Activated gamma-delta T cell (primary cell): ENCODE results near the gene TCOF1.

Source experiments
- DNase-seq: peaks from one replicate; lab custom pipeline; 2025; lab: John Stamatoyannopoulos, UW

Gene TCOF1

GRCh38 chr5:150389531-150390266 is 32.2 kb downstream of the TCOF1 start:
- DNase-seq = no peak

GRCh38 chr5:150391064-150391834 is 33.8 kb downstream of the TCOF1 start:
- no peak for DNase-seq

- no peak for DNase-seq
These were observed 34.5 kb downstream of the TCOF1 start for GRCh38 chr5:150391986-150392385.

- no peak for DNase-seq
These were observed 35.2 kb downstream of the TCOF1 start for GRCh38 chr5:150392680-150393079.

DNA sequence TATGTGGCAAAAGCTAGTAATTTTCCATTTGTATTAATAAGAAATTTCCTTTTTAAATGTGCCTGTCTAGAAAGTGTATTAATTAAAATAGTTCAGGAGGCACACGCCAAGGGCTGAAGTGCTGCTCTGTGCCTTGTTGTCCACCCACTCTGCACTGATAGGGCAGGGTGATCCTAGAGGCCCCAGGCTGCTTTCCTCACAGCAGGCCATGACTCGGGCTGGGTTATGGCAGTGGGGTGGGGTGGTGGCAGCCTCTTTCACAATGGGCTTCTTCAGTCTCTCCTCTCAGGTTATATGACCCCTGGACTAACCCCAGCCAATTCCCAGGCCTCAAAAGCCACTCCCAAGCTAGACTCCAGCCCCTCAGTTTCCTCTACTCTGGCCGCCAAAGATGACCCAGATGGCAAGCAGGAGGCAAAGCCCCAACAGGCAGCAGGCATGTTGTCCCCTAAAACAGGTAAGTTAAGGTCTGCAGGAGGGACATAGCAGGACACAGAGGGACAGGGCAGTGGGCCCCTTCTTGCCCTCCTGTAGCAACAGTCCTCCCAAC is 35.7 kb downstream of the TCOF1 start:
- DNase-seq = no peak

DNA sequence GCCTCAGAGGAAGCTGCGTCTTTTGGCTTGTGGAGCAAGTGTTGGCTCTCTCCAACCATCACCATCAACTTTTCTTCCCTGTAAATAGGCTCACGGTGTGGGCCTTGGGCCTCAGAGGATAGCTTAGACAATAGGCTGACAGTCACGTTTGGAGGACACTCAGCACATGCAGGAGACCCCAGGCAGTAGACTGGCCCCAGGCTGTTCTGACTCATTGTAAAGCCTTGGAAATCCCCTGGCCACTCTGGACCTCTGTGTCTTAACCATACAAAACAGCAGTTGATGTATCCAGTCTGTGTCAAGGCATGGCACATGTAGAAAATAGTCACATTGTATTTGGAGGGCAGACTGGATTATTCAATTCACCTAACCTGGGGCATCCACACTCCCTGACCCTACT is 36.6 kb downstream of the TCOF1 start:
- no peak for DNase-seq

- DNase-seq = no peak
These were observed 37.6 kb downstream of the TCOF1 start for GRCh38 chr5:150394912-150395687.

DNA sequence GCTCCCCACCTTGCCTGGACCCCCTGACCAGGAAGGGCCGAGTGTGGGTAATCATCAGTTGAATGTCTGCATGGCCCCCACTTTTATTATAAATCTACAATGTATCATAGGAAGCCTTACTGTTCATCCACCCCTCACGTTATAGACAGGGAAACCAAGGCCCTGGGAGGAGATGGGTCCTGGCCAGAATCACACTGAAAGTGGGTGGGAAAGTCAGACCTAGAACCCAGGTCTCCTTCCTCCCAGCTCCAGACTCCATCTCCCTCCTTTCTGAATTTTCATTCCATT is 38.1 kb downstream of the TCOF1 start:
- no peak for DNase-seq

DNA sequence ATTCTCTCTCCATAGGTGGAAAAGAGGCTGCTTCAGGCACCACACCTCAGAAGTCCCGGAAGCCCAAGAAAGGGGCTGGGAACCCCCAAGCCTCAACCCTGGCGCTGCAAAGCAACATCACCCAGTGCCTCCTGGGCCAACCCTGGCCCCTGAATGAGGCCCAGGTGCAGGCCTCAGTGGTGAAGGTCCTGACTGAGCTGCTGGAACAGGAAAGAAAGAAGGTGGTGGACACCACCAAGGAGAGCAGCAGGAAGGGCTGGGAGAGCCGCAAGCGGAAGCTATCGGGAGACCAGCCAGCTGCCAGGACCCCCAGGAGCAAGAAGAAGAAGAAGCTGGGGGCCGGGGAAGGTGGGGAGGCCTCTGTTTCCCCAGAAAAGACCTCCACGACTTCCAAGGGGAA is 38.8 kb downstream of the TCOF1 start:
- no peak for DNase-seq

- no peak for DNase-seq
These were observed 39.8 kb downstream of the TCOF1 start for GRCh38 chr5:150397146-150397781.

- no peak for DNase-seq
These were observed 40.6 kb downstream of the TCOF1 start for GRCh38 chr5:150397782-150398721.

GRCh38 chr5:150398722-150399523 is 41.4 kb downstream of the TCOF1 start:
- DNase-seq = no peak

DNA sequence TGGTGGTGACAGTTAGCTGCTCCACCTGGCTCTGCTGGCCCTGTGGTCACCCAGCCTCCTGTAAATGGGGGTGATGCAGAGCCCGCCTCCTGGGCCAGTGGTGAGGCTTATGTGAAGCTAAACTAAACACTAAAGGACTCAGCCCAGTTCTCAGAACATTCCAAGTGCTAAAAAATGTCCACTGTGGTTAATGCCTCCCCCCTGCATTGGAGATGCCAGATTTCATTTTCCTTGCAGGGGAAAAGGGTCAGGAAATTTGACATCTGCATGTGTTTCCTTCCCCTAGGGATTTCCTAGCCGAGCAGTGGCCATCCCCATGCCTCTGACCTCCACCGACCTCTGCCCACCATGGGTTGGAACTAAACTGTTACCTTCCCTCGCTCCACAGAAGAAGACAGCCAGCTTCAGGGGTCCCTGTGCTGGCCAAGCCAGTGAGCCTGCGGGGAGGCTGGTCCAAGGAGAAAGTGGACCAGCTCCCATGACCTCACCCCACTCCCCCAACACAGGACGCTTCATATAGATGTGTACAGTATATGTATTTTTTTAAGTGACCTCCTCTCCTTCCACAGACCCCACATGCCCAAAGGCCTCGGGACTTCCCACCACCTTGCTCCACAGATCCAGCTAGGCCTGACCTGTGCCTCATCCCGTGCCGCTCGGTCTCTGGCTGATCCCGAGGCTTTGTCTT is 42.2 kb downstream of the TCOF1 start:
- DNase-seq = no peak

DNA sequence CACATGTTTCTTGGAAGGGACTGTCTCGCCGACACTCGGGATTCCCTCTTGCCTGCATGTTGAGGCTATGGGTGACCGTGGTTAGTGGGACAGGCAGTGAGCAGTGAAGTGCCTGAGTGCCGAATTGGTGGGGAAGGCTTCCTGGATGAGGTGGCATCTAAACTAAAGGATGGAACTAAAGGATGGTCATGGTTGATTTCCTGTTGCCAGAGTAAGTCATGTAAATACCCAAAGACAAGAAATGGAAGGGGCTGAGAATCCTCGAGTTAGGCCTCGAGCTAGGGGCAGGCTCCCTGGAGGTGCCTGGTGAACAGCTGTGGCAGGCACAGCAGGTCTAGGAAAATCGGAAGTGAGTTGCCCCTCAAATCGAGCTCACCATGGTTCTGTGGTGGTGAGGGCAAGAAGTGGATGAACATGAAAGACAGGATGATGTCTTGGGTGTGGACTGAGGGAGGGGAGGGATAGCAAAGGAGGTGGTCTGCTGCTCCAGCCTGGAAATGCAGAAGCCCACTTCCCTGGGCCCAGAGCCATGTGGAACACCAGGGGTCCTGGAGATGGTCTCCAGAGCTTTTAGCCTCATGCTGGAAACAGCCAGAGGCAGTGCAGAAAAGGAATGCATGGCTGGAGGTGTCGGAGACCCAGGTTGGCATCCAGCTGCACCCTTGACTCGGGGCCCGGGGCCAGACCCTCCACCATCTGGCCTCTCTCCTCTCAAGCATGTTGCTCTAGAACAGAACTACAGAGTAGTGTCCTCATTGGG is 43.0 kb downstream of the TCOF1 start:
- no peak for DNase-seq

GRCh38 chr5:150401076-150401375 is 43.5 kb downstream of the TCOF1 start:
- no peak for DNase-seq

GRCh38 chr5:150401376-150402228 is 44.1 kb downstream of the TCOF1 start:
- DNase-seq = no peak

GRCh38 chr5:150402229-150402773 is 44.8 kb downstream of the TCOF1 start:
- no peak for DNase-seq

DNA sequence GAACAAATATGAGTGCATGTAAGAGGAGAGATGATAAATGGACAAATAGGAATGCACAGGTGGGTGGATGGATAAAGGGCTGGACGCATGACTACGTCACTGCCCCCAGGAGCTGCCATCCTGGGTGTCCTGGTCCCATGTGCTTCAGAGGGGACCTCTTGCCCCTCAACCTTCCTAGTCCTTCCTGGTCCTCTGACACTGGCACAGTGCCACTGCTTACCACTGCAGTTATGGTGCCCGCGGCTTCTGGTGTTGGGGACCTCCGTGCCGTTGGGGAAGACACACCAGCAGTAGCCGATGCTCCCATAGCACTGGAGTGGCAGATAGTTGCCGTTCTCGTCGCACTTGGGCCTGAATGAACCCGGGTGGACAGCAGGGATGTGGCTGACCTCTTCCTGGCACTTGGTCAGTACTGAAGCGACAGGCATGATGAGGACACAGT is 45.4 kb downstream of the TCOF1 start:
- DNase-seq = no peak
